Measurements from ENCODE around the gene DIS3L2.

DIS3L2 gene, protein sequence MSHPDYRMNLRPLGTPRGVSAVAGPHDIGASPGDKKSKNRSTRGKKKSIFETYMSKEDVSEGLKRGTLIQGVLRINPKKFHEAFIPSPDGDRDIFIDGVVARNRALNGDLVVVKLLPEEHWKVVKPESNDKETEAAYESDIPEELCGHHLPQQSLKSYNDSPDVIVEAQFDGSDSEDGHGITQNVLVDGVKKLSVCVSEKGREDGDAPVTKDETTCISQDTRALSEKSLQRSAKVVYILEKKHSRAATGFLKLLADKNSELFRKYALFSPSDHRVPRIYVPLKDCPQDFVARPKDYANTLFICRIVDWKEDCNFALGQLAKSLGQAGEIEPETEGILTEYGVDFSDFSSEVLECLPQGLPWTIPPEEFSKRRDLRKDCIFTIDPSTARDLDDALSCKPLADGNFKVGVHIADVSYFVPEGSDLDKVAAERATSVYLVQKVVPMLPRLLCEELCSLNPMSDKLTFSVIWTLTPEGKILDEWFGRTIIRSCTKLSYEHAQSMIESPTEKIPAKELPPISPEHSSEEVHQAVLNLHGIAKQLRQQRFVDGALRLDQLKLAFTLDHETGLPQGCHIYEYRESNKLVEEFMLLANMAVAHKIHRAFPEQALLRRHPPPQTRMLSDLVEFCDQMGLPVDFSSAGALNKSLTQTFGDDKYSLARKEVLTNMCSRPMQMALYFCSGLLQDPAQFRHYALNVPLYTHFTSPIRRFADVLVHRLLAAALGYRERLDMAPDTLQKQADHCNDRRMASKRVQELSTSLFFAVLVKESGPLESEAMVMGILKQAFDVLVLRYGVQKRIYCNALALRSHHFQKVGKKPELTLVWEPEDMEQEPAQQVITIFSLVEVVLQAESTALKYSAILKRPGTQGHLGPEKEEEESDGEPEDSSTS

DNA sequence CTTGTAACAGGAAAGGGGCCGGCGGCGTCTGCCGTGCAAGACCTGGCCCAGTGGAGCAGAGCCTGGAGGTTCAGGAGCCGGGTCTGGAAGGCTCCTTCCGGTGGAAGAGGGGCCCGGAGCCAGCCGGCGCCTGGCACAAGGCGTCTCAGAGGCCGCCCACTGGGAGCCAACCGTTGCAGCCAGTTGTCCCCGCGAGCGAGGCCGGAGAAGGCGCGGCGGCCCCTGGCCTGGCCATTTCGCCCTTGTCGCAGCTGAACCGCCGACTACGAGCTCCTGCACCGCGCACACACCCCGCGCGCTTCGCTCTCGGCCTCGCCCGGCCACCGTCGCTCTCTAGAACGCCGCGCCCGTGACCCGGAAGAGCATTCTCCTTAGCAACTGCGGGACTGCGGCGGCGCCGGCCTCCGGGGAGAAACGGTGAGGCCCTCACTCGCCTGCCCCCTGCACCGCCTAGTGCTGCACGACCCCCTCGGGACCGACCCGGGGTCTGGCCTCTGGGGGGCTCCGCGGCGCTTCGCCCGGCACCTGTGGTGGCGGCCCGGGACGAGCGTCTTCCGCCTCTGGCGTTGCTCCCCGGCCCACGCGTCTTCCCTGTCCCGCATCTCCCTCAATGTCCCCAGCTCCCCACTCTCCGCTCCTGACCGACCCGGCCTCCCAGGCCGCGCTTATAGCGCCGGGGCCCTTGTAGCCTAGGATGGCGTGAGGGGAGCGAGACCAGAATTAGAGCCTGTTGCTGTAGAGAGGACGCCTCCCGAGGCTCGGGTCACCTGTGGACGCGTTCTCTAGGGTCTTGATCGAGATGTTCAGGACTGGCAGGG lies at the start of gene DIS3L2:
Gene DIS3L2 (plus strand): TSS at position 365 of the 818 bp plus-strand sequence. CDS start 53,215 bp downstream, outside the sequence.
- DNase-seq, result peak; percentile 22

DNA sequence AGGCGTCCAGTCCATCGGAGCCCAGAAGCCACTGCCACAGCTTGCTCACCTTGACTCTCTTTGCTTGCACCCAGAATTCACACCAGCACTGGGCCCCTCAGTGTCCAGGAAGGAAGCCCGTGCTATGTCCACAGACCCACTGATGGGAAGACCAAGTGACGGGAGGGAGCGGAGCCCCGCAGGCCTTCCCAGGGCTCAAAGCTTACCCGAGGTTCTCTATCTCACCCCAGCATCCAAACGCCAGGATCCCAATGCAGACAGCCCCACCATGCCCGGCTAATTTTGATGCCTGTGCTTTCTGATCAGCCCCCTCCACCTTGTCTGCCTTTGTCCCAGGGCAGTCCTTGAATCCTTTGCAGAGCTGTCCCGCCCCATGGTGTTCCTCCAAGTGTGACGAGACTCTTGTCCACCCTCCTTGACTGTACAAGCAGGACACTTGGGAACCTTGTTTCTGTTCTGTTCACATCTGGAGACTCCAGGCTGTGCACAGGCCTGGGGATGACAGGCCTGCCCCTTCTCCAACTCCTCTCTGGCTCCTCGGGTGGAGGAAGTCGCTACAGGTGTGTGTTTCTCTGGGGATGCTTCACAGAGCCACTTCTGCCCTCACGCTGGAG lies 47.3 kb upstream of the DIS3L2 start:
- no peak for DNase-seq

DNA sequence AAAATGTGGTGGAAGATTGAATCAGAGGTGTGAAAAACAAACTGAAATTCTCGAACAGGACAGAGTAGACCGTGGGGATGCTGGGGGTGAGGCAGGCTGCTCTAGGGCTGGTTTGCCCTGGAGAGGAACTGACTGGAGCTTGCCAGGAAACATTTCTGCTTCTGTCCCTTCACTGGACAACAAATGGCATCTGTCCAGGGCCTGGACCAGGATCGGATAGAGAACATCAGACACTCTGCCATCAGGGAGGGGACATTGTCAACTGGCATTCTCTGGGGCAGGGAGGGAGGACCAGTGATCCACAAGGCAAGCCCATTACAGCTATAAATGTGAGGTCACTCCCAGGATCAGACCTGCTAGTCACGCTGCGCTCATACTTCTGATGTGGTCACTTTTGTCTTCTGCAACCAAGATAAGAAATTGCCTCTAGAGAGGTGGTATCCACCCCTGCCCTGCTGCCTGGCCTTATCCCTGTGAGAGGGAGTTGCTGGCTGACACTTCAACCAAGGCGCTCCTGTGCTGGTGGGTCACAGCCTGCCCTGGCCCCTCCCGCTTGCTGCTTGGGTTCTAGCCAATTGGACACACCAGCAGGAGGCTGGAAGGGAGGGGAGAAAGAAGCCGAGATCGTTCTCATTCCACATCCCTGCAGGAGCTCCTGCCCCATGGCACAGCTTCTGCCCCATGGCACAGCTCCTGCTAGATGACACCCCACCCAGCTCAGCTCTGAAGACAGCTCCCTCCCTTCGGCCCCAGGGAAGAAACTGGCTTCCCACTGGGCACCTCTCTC lies 44.0 kb upstream of the DIS3L2 start:
- no peak for DNase-seq

DNA sequence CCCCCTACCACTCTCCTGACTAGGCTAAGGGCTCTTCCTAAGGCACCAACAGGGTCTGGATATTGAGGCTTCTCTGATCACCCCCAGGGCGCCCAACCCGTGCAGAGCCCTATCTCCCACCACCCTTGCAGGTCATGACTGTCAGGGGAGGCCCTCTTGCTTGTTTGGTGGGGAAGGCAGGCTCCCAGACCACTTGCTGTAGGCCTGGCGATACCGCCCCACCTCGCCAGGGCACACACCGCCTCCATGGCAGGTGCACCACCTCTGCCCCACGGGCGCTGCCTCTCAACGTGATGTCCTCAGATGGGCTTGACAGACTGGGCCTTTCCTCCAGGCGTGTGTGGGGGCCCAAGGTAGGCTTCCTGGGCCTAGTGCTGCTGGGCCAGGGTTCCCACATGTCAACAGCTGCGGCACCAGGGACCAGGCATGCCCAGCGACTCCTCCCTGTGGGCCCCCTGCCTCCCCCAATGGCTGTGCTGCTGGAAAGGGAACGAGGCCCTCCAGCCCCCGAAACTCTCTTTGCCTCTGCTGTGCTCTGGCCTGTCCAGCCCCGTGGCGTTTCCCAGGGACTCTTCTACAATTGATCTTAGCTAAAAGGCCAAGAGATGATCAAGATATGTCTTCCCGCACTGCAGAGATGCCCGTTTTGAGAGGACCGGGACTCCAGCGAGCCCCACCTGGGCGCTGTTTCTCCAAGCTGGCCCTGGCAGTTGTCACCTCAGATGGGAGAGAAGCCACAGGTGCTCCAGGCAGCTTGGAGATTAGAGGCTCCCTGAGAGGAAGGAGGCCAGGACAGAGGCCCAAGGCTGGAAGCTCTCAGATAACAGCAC lies 42.8 kb upstream of the DIS3L2 start:
- no peak for DNase-seq

DNA sequence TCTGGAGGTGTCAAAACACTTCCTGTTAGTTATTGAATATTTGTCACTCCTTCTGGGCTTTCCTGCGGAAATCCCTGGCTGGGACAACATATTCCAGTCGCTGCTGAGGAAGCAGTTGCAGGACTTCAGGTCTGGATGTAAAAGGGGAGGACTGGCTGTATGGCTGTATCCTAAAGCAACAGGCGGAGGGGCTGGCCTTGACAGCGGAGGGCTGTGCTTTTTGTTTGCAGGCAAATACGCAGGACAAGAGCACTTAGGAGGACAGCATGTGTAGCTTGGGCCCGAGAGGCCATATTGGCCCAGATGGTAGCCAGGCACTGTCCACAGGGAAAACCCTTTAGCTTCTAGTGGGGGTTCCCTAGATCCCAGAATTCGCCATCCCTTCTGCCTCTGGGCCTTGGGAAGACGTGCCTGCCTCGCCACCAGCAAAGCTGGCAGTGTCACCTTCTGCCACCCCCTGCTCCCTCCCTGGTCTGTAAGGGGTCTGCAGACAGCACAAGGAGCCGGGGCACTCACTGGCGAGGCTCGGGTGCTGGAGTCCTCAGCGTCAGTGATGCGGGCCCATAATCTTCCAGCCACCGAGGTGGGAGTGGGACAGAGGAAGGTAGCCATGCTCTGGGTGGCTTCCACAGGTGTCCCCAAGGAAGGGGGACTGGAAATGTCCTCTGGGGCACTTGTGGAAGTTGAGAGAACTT lies 42.0 kb upstream of the DIS3L2 start:
- DNase-seq, result no peak

DNA sequence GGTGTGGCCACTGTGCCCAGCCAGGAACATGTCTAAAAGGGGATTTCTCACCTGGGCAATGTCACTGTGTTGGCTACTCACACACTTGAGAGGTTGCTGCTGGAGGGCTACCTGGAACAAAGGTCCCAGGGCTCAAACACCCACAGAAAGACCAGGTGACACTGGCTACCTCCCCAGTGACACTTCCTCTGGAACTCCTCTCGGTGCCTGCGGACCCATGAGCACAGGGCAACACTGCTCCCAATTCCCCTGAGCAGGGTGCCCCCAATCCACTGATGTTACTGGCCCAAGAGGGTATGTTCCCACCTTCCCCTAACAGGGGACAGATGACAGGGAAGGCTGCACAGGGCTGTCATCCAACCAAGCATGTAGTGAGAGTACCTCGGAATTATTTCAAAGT lies 41.1 kb upstream of the DIS3L2 start:
- DNase-seq, result no peak

DNA sequence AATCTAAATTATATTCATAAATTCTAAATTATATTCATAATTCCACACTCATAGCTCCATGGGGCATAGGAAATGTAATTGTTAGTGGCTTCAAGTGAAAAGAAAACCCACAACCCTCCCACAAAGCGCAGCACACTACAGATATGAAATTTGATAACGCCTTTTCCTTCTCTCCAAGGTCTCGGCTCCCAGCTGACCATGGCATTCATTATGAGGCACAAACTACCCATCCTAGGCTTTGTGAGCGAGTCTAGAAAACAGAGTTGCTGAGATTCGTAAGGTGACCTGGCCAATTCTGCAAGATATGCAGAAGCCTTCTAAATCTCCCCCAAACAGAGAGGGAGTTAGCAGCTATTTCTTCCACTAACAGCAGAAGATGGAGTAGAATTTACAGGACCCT lies 40.7 kb upstream of the DIS3L2 start:
- no peak for DNase-seq

DNA sequence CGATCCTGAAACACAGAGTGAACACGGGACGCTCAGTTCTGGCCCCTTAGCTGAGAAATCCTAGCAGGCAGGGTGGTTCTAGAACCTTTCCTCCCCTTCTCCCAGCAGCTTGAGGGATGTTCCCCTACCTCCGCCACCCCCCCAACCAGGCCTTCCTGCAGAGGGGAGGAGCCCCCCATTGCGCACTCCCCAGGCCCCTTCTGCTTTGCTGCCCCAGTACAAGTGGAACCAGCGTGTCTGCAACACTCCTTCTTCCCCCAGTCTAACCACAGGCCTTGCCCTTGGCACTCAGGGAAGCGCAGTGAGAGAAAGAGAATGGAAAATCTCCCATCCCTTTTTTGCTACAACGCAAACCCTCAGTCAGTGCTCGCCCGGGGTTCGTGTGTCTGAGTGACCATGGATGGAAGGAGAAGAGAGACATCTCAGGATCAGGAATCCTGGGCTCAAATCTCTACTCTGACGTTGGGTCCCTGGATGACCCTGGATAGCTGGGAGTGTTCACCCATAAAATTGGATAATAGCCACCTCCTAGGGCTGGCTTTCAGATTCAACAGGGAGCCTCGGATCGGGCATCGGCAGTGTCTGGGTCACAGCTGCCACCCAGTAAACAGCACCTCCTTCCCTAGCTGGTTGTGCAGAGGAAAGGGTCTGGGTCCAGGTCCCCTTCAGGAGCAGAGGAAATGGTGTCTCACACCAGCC lies 39.1 kb upstream of the DIS3L2 start:
- DNase-seq, result no peak

DNA sequence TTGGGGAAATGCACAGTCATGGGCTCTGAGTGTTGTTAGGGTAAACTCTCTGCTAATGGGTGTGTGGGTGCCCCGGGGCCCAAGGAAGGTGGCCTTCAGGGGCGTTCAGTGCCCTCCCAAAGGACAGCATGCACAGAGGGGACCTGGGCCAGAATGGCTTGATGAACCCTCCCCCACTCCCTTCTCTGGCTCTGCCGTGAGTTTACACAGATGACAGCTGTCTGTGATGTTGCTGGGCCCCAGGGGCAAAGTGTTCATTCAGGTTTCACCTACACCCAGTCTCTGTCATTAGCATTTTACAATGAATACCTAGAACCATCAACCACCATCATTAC lies 38.5 kb upstream of the DIS3L2 start:
- DNase-seq, result no peak

DNA sequence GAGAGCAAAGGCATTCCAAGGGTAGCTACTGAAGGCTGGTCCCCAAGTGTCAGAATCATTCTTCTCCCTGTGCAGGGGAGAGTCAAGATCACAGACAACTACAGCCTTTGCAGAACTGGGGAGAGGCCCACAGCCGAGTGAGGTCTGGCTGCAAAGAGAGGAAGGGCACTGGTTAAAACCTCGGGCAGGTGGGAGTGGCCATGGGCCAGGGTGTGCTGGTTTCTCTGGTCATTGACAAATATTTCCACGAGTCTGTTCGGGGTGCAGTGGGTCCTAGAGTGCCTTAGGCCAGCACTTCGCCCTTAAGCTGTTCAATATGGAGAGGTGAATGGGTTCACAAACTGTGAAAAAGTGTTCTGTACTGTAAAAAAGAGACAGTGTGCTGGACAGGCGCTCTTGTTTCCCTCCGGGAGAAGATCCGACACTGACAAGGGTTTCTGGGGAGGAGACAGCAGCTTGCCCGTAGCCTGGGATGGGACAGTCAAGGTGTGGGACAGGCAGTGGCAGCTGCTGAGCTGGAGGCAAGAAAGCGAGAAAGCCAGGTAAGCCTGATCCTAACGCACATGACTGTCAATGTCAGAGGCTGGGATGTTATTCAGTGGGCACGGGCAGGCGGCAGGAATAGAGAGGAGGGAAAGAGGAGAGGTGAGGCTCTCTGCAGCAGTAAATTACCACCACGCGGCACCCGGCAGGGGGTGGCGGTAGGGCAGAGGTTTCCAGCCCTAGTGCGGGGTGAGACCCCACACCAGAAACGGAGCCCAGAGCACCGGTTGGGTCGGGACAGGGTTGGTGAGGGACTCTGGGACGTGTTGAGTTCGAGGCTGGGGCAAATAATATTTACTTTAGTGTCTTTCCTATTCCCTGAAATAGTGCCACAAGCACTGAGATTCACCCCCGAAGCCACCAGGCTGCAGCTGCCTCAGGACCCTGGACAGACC lies 37.3 kb upstream of the DIS3L2 start:
- DNase-seq, result no peak

DNA sequence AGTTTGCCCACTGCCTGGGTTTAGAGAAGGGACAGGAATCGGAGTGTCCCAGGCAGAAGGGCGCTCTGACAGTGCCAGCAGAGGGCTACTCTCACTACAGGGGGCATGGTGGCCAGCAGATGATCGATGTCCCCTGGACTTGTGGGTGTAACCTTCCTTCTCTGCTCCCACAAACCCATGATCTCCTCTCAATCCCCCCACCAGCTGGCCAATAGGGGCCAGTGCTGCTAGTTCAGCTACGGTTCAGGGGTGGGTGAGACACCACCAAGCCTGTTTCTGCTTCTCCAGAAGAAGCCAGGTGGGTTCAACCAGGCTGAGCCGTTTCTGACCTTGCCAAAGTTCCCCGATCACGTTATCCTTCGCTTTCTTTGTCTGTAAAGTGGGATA lies 36.6 kb upstream of the DIS3L2 start:
- DNase-seq, result no peak

DNA sequence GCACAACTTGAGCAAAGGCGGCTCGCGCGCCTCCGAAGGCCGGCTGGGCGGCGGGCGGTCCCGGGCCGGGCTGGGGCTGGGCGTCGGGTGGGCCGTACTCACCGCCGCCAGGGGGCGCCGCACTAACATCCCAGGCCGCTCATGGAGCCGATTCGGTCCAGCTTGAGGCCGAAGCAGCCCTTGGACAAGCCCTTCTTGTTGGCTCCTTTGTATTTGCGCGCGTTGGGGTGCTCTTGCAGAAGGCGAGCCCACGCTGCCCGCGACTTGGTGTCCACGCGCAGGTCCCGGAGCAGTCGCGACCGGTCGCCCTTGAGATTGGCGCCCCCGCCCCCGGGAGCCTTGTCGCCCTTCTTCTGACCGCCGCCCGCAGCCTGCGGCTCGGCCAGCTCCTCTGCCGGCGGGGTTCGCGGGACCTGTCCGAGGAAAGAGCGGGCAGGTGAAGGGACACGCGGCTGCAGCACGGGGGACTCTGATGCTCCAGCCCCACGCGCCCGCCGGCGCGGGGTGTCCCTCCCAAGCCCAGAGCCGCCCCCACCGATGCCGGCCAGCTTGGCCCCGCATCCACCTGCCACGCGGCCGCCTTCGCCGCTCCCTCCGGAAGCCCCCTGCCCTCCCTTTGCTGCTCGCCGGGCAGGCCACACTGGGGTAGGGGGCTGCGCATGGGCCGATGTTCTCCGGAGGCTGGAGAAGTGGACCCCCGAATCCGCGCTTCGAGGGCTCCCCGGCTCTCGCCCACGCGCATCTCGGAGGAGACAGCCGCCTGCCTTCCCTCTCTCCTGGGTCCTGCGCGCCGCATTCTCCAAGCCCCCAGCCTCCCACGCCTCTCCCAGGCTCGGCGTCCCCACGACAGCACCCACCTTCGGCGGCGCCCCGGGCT lies 36.0 kb upstream of the DIS3L2 start:
- DNase-seq, result peak; percentile 21

DNA sequence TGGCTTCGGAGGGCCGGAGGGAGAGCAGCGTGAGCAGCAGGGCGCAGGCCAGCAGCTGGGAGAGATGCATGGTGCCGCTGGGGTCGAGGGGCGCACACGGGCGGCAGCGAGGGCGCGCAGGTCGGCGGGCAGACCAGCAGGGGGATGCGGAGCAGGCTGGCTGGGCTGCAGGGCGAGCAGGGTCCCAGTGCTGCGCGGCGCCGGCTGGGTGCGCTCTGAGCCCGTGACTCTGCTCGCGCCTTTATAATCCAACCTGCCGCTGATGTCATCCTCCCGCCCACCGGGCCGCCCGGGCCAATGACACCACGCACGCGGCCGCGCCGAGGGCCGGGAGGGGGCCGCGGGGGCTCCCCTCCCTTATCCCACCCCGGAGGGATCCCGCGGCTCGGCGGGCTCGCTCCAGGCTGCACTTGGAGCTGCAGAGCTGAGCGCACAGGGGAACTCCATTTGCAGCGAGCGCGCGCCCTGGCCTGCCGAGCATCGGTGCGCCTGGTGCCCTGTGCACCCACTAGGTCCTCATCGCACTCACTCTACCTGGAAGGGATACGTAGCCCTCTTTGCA lies 35.3 kb upstream of the DIS3L2 start, which contains the start of gene NPPC:
Gene NPPC (minus strand): TSS at position 217 of the 562 bp plus-strand sequence. CDS start 147 bp downstream, at position 70.
- no peak for DNase-seq

DNA sequence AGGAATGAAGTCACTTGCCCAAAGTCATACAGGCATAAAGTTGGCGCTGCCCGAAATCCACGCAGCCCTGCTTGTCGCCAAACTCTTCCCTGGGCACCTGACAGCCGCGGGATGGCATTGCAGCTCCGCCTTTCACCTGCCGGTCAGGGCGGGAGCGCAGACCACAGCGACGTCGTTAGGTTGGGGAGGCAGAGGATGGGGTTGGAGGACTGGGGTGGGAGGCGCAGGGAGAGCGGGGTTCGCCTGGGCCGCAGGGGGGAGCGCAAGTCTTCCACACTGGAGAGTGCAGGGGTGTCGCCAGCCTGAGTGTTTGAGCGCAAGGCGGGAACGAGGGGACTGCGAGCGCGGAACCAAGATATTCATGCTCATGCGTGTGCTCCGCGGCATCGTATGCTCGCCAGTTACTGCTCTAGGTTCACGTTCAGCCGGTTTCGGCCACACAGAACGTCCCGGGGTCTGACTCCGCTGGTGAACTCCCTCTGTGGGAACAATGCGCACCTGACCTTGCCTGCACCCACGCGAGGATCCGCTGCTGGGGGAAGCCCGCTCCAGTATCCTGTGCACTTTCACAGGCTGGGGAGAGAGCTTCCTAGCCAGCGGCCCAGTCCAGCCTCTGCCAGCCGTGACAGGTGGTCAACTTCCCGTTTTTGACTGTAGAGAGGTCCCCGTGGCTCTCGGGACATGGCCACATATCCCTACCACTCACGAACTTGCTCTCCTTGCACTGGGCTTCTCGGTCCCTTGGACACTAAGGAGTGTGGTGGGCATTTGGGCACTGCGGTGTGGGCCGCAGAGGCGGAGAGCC lies 34.5 kb upstream of the DIS3L2 start:
- DNase-seq, result no peak

DNA sequence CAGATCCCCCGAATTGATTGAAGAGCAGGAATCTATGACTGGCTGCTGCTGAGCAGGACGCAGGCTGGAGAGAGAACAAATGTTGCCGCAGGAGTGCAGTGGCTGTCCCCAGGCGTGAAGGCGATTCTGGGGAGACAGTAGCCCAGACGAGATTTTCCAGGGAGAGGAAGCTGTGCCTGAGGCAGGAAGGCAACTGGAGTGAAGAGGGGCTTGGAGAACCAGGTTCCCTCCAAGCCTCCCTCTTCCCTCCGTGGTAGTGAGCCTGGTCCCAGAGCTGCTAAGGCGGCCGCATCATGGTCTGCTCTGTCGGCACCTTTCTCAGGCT lies 34.0 kb upstream of the DIS3L2 start:
- no peak for DNase-seq

DNA sequence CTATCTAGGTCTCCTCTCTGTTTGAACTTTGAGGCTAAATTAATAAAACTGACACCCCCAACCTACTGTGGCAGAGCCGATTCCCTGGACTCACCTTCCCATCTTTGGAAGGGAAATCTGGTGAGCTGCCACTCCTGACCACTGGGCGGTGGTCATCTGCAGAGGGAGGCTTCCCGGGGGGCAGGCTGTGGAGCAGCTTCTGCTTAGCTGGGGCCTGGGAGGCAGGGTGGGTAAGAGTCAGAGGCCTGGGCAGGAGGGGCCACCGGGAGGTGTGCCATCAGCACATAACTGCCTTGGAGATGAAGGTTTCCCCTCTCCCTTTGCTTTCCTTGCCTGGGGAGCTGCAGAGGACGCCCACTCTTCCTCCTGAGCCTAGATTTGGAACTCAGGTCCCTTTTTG lies 33.0 kb upstream of the DIS3L2 start:
- no peak for DNase-seq
